NCI-H1105 (cell line): ENCODE data around the gene CFAP251.
"Not testable (repeated sequence)": the region's sequence is repeated elsewhere in the genome, so short reads cannot be mapped to it uniquely, and the experiment has no call there.

Experiments used
- DNase-seq: peaks from one replicate; lab custom pipeline; 2025; lab: John Stamatoyannopoulos, UW

CFAP251 gene

DNA sequence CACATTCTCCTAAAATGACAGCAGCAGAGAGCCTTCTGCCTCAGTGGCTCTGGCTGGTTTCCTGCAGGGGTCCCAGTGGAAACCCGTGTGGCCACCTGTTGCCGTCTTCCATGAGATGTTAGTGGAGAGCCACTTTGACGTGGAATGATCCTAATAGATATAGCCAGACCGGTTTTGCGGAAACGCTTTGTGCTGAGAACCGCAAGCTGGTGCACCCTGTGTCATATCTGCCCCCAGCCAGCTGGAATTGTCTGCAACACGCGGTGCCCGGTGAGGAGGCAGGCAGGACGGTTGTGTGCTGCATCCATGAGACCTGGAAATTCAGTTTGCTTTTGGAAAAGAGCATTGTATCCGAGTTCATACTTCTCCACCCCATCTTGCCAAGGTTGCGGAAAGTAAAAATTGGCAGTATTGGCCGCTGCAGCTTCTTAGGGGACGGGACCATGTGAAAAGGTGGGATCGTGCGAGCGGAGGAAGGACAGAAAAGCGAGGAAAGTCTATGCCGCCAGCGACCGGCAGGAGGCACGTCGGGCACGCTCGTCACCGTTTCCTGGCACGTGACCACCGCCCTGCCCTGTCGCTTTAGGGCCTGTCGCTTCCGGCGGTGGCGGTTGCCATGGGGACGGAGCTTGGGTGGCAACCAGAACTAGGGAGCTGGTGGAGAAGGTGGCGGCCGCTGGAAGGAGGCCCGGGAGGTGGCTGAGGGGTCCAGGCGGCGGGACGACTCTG is at the start of gene CFAP251:
Gene CFAP251 (plus strand): TSS at position 643 of the 729 bp plus-strand sequence. CDS start 2,714 bp downstream, outside the sequence.
- DNase-seq = peak; percentile 99

GRCh38 chr12:121869229-121869628 is 49.2 kb upstream of the CFAP251 start:
- DNase-seq = not testable (repeated sequence)

GRCh38 chr12:121871467-121871866 is 46.9 kb upstream of the CFAP251 start:
- no peak for DNase-seq

DNA sequence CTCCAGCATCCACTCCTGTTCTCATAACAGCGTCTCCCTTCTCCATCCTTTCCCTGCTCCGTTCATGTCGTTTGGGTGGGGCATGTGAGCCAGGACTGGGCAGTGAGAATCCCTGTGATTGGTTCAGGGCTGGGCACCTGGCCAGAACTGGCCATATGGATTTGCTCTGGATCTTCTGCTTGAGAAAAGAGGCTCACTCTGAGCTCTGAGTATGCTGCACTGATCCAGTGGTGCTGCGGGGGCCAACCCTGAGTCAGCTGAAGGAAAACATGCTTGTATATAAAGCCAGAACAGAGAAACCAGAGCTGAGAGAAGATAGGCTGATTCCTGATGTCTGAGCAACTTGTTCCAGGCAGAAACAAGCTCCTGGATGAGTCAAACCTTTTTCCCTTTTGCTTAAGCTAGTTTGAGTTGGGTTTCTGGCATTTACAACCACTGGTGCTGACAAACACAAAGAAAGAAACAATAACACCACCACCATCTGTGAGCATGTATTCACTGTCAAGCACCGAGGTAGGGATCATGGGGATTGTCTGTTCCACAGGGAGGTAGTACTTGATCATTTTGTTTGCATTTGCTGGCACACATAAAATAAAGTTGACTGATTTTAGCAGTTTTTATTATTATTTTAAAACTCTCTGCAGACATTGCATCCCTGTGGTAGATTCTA is 45.7 kb upstream of the CFAP251 start:
- DNase-seq = no peak

- DNase-seq = no peak
Measured at GRCh38 chr12:121873216-121873569, 45.2 kb upstream of the CFAP251 start.

- no peak for DNase-seq
Measured at GRCh38 chr12:121874071-121874470, 44.3 kb upstream of the CFAP251 start.

- DNase-seq = no peak
Measured at GRCh38 chr12:121875582-121875981, 42.8 kb upstream of the CFAP251 start.

DNA sequence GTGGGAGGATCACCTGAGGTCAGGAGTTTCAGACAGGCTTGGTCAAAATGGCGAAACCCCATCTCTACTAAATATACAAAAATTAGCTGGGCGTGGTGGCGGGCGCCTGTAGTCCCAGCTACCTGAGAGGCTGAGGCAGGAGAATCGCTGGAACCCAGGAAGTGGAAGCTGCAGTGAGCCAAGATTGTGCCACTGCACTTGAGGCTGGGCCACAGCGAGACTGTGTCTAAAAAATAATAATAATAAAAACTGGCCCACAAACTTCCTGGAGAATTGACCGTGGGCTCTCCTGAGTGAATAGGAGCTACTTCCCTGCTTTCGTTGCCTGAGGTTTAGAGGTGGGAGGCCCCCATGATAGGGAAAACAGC is 42.3 kb upstream of the CFAP251 start:
- not testable (repeated sequence) for DNase-seq

DNA sequence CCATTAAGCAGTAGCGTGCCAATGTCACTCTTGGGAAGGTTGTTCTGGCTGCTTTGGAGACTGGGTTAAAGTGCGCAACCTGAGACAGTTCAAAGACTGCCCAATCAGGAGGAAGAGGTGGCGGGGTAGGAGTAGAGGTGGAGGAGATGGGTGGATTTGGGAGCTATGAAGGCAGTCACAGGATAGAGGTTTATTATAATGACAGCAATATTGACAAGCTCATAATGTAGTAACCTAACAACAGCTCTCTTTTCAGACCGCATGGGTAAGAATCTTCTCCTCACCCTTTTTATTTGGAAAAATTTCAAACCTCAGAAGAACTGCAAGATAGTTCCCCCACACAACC is 35.1 kb upstream of the CFAP251 start:
- no peak for DNase-seq

GRCh38 chr12:121885129-121885528 is 33.3 kb upstream of the CFAP251 start:
- DNase-seq = not testable (repeated sequence)

- DNase-seq = no peak
Measured at GRCh38 chr12:121888083-121888477, 30.3 kb upstream of the CFAP251 start.

DNA sequence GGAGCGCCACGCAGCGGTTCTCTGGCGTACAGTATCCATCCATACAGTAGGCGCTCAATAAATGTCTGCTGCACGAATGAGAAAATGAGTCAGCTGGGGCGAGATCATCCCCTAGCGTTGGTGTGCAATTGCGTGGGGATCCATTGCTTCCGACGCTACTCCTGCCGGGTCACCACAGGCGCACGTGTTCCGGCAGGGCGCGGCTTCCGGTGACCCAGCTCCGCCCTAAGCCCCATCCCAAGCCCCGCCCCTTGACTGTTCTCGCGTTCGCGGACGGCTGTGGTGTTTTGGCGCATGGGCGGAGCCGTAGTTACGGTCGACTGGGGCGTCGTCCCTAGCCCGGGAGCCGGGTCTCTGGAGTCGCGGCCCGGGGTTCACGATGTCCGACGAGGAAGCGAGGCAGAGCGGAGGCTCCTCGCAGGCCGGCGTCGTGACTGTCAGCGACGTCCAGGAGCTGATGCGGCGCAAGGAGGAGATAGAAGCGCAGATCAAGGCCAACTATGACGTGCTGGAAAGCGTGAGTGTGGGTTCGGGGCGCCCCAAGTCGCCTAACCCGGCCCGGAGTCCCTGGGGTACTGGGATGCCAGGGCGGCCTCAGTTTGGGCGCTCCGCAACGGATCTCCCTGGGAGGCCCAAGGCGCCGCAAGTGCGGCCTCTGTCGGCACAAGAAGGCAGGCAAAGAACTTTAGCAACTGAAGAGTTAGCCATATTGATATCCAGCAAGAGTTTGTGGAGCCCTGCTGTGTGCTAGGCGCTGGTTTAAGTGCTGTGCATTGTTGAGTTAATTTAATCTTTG is 29.7 kb upstream of the CFAP251 start, which contains the start of gene PSMD9:
Gene PSMD9 (plus strand): TSS at position 313 of the 796 bp plus-strand sequence. CDS start 67 bp downstream, at position 380.
- DNase-seq = peak; percentile 98

GRCh38 chr12:121889274-121889624 is 29.1 kb upstream of the CFAP251 start:
- no peak for DNase-seq

DNA sequence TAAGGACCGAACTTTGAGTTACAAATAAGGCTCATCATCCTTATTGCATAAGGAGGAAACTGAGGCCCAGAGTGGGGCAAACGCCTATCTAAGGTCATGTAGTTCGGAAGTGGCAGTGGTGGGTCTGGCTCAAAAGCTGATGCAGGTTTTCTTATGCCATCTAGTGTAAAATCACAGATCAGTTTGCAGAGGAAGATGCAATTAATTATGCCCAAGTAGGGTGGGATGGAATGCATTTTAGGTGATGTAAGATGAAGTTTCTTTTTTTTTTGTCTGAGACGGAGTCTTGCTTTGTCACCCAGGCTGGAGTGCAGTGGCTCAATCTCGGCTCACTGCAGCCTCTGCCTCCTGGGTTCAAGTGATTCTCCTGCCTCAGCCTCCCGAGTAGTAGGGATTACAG is 28.7 kb upstream of the CFAP251 start:
- not testable (repeated sequence) for DNase-seq

GRCh38 chr12:121892673-121893561 is 25.5 kb upstream of the CFAP251 start:
- DNase-seq = no peak

GRCh38 chr12:121893961-121894460 is 24.4 kb upstream of the CFAP251 start:
- DNase-seq = no peak

DNA sequence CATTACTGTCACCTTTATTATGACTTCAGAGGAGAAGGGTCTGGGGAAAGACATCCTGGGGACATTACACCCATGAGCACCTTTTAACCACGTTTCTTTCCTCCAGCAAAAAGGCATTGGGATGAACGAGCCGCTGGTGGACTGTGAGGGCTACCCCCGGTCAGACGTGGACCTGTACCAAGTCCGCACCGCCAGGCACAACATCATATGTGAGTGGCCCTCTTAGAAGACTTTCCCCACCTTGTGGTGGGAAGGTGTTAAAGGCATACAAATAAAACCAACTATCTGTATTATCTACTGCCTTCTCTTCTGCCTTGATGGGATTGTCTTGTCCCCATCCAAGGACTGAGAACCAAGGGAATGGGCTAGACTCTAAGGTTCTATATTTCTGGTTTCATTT is 23.8 kb upstream of the CFAP251 start:
- no peak for DNase-seq

DNA sequence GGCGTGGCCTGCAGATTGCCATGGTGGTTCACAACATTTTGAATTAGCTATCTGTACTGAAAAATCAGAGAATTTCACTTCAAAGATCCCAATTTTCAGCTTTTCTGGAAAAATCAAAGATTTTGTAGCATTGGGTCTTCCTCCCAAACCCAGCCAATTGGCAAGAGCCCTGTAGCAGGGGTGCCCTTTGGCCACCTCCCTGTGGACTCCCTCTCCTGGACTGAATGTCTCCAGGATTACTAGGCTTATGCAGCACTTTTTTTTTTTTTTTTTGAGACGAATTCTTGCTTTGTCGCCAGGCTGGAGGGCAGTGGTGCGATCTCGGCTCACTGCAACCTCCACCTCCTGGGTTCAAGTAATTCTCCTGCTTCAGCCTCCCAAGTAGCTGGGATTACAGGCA is 20.1 kb upstream of the CFAP251 start:
- no peak for DNase-seq

- no peak for DNase-seq
Measured at GRCh38 chr12:121899590-121899989, 18.8 kb upstream of the CFAP251 start.

DNA sequence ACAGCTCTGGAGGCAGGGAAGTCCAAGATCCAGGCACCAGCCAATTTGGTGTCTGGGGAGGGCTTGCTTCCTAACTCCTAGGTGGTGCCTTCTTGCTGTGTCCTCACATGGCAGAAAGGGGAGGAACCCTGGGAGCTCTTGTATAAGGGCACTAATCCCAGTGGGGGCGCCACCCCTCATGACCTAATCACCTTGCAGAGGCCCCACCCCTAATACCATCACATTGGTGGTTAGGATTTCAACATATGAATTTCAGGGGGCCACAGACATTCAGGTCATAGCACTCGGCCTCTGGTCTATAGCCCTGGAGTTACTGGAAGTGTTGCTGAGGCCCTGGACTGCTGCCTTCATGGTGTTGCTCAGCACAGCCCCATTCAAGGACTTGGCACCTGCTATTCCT is 15.2 kb upstream of the CFAP251 start:
- no peak for DNase-seq

DNA sequence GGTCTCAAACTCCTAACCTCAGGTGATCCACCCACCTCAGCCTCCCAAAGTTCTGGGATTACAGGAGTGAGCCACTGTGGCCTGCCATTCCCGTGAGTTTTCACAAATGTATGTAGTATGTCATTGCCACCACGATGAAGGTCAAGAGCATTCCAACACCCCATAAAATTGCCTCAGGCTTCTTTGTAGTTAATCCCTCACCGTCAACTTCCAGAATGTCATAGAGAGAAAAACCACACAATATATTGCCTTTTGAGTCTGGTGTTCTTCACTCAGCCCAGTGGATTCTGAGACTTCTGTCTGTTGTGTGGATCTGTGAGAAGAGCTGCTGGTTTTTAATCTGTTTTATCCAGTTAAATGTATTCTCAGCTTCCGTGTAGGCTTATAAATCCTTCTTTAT is 12.6 kb upstream of the CFAP251 start:
- no peak for DNase-seq

- no peak for DNase-seq
Measured at GRCh38 chr12:121908702-121909101, 9.7 kb upstream of the CFAP251 start.
